CD14-positive monocyte (primary cell): ENCODE results near the gene ITPR2. TPM values are rescaled to one million over a fixed set of nuclear protein-coding genes. Genes with fewer than 3 reads are reported as not detected.

Experiments
- DNase-seq, 3 donors: peaks; one replicate each; pipeline ENCODE4 v3.0.0-alpha.2; 2011 to 2022
- H2AFZ ChIP-seq: 2 replicates; pipeline ENCODE4 v1.6.0; 2012; ENCODE audit warnings: mild to moderate bottlenecking, low read depth, low read length, inconsistent platforms; ENCODE audit not compliant: insufficient read depth, poor library complexity, severe bottlenecking
- H3K27ac ChIP-seq, 2 donors: 1 replicate in 1 of 2; 2 replicates in 1 of 2; pipeline ENCODE4 v1.5.1; 2012 to 2013; ENCODE audit warnings: low read length in 2 of 2, control low read depth in 1 of 2, inconsistent platforms in 1 of 2, low read depth in 1 of 2, mild to moderate bottlenecking in 1 of 2
- H3K27me3 ChIP-seq, 2 donors: one replicate each; pipeline versions ENCODE4 v1.6.0 to v1.6.1; 2011 to 2013; ENCODE audit warnings: low read length in 2 of 2; ENCODE audit not compliant: control insufficient read depth in 2 of 2, insufficient read depth in 2 of 2
- H3K36me3 ChIP-seq, 2 donors: replicated peaks in 1 of 2; 1 replicate in 1 of 2; 2 replicates in 1 of 2; pipeline versions ENCODE4 v1.5.1 to v1.6.1; 2012 to 2013; ENCODE audit warnings: low read length in 2 of 2, control low read depth in 1 of 2, inconsistent platforms in 1 of 2, mild to moderate bottlenecking in 1 of 2; ENCODE audit not compliant: insufficient read depth in 2 of 2, control insufficient read depth in 1 of 2
- H3K4me1 ChIP-seq, 2 donors: 1 replicate in 1 of 2; 2 replicates in 1 of 2; pipeline versions ENCODE4 v1.5.1 to v1.6.1; 2012 to 2013; ENCODE audit warnings: low read length in 2 of 2, control low read depth in 1 of 2, inconsistent platforms in 1 of 2, mild to moderate bottlenecking in 1 of 2, moderate library complexity in 1 of 2; ENCODE audit not compliant: insufficient read depth in 2 of 2, control insufficient read depth in 1 of 2
- H3K4me2 ChIP-seq: replicated peaks from 2 replicates; pipeline ENCODE3; 2012; ENCODE audit warnings: low read length, moderate library complexity, mild to moderate bottlenecking; ENCODE audit not compliant: poor library complexity, severe bottlenecking; ENCODE audit errors: extremely low read depth
- H3K4me3 ChIP-seq, 3 experiments: fragments of 200-600 bp in 1 of 3; sonication (generic) in 1 of 3; replicated peaks in 1 of 3; 1 replicate in 2 of 3; 2 replicates in 1 of 3; pipeline ENCODE4 v1.5.1; 2011 to 2013; ENCODE audit warnings: low read length in 3 of 3, mild to moderate bottlenecking in 3 of 3, control low read depth in 2 of 3, low read depth in 2 of 3, inconsistent platforms in 1 of 3, moderate library complexity in 1 of 3
- H3K79me2 ChIP-seq: 2 replicates; pipeline ENCODE4 v1.6.0; 2012; ENCODE audit warnings: mild to moderate bottlenecking, control low read depth, inconsistent platforms, low read length, moderate library complexity; ENCODE audit not compliant: insufficient read depth
- H3K9ac ChIP-seq: 2 replicates; pipeline ENCODE4 v1.6.0; 2017; ENCODE audit warnings: low read length, mild to moderate bottlenecking; ENCODE audit not compliant: insufficient read depth, poor library complexity, severe bottlenecking
- H3K9me3 ChIP-seq, 2 donors: replicated peaks in 1 of 2; 1 replicate in 1 of 2; 2 replicates in 1 of 2; pipeline versions ENCODE4 v1.5.1 to v1.6.1; 2012 to 2013; ENCODE audit warnings: low read length in 2 of 2, control low read depth in 1 of 2; ENCODE audit not compliant: control insufficient read depth in 1 of 2, insufficient read depth in 1 of 2
- H4K20me1 ChIP-seq: 2 replicates; pipeline ENCODE4 v1.6.0; 2012; ENCODE audit warnings: mild to moderate bottlenecking, low read length, control low read depth, moderate library complexity; ENCODE audit not compliant: insufficient read depth
- H3K27ac Mint-ChIP-seq, 7 donors: one replicate each; pipeline ENCODE4 v1.8.0; 2020; ENCODE audit warnings: mild to moderate bottlenecking in 7 of 7, mixed read lengths in 7 of 7, moderate library complexity in 6 of 7, inconsistent platforms in 2 of 7
- H3K27me3 Mint-ChIP-seq, 3 donors: one replicate each; pipeline ENCODE4 v1.8.0; 2021 to 2022; ENCODE audit warnings: low read depth in 3 of 3, mild to moderate bottlenecking in 3 of 3, mixed read lengths in 3 of 3, moderate library complexity in 3 of 3, inconsistent platforms in 1 of 3
- H3K36me3 Mint-ChIP-seq, 2 donors: one replicate each; pipeline ENCODE4 v1.8.0; 2020; ENCODE audit warnings: mixed read lengths in 2 of 2, inconsistent platforms in 1 of 2, mild to moderate bottlenecking in 1 of 2
- H3K4me1 Mint-ChIP-seq: one replicate; pipeline ENCODE4 v1.8.0; 2020; ENCODE audit warnings: mild to moderate bottlenecking, mixed read lengths
- H3K4me3 Mint-ChIP-seq, 2 donors: one replicate each; pipeline ENCODE4 v1.8.0; 2020; ENCODE audit warnings: mild to moderate bottlenecking in 2 of 2, mixed read lengths in 2 of 2, moderate library complexity in 1 of 2
- H3K9me3 Mint-ChIP-seq, 7 donors: one replicate each; pipeline ENCODE4 v1.8.0; 2020 to 2022; ENCODE audit warnings: mixed read lengths in 7 of 7, mild to moderate bottlenecking in 6 of 7, moderate library complexity in 6 of 7, inconsistent platforms in 2 of 7
- WGBS: methylation state at CpG from one replicate; pipeline ENCODE4 v1.1.5; 2013; ENCODE audit warnings: missing lambda C conversion rate; ENCODE audit not compliant: insufficient coverage; 5-methylcytosine and 5-hydroxymethylcytosine counted together
- intact Hi-C, 2 donors: fragments of 100-400 bp; cut with micrococcal nuclease; formaldehyde crosslinking; loops; one replicate each; pipeline versions ENCODE4 v1.15.0 to v1.15.1; 2023
- polyA plus RNA-seq, 3 donors: library from polyadenylated mRNA; depleted of rRNA in 1 of 3; unstranded in 2 of 3; stranded (reverse) in 1 of 3; fragments of 300-500 nt in 2 of 3; fragments of >200 nt in 1 of 3; fragmentation: Illumina TruSeq in 2 of 3; gene quantifications; 1 replicate in 2 of 3; 2 replicates in 1 of 3; pipeline ENCODE4 v1.2.3, GENCODE V29; 2012 to 2021
- TF ChIP-seq, protein P1 (sequence below): fragments of 200-600 bp; IDR thresholded peaks from one replicate; pipeline ENCODE4 v1.8.0; 2022; ENCODE audit warnings: antibody characterized with exemption, mild to moderate bottlenecking

Gene ITPR2
- polyA plus RNA-seq, 3 donors = 2.7 to 6.4 (median 5.7) TPM

- Histone ChIP-seq H4K20me1 (no peaks in the 10 kb centered on the region), H3K4me3 (no peak overlapping the region), H3K27ac (no peak overlapping the region), H2AFZ (no peak overlapping the region), H3K27me3 (no peaks in the 10 kb centered on the region), H3K79me2 (no peaks in the 10 kb centered on the region), H3K9me3 (no peaks in the 10 kb centered on the region), H3K4me1 (peaks cover 11% of the 10 kb centered on the region in 2 donors), H3K9ac (no peak overlapping the region), H3K4me2 (no peak overlapping the region), H3K36me3 (no peaks in the 10 kb centered on the region)
- peaks cover 0 to 6% (median 2%) of the 10 kb centered on the region in 3 donors for H3K27me3 Mint-ChIP-seq
- H3K36me3 Mint-ChIP-seq = peaks cover 0 to 3% of the 10 kb centered on the region in 2 donors
- H3K27ac Mint-ChIP-seq = no peak overlapping the region
- peaks cover 0 to 2% (median 0%) of the 10 kb centered on the region in 7 donors for H3K9me3 Mint-ChIP-seq
- H3K4me1 Mint-ChIP-seq = peaks cover 14% of the 10 kb centered on the region
- TF ChIP-seq, protein P1, sequence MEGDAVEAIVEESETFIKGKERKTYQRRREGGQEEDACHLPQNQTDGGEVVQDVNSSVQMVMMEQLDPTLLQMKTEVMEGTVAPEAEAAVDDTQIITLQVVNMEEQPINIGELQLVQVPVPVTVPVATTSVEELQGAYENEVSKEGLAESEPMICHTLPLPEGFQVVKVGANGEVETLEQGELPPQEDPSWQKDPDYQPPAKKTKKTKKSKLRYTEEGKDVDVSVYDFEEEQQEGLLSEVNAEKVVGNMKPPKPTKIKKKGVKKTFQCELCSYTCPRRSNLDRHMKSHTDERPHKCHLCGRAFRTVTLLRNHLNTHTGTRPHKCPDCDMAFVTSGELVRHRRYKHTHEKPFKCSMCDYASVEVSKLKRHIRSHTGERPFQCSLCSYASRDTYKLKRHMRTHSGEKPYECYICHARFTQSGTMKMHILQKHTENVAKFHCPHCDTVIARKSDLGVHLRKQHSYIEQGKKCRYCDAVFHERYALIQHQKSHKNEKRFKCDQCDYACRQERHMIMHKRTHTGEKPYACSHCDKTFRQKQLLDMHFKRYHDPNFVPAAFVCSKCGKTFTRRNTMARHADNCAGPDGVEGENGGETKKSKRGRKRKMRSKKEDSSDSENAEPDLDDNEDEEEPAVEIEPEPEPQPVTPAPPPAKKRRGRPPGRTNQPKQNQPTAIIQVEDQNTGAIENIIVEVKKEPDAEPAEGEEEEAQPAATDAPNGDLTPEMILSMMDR = no peak
- no peak overlapping the region for H3K4me3 Mint-ChIP-seq
- DNase-seq = no peak
- intact Hi-C loops = no loop called here
These were observed 474.3 kb downstream of the ITPR2 start for GRCh38 chr12:26358651-26359050.

DNA sequence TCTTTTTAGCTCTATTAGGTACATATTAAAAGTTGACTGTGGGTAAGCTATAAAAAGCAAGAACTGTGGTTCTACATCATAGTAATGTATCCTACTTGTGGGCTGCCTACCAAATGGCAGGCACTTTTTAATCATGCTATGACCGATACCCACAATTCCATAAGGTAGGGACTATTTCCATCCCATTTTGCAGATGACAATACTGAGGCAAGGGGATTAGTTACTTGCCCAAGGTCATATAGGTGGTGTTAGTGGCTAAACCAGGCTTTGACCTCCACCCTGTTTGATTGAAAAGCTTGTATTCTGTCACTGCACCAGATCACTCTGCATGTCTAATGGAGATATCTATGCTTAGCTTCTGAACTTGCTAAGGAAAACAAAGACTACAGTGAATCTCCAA is 485.7 kb downstream of the ITPR2 start:
- H3K4me3 ChIP-seq = no peak overlapping the region
- H3K27ac Mint-ChIP-seq = no peak overlapping the region
- no peak overlapping the region for H3K4me3 Mint-ChIP-seq
- H3K36me3 Mint-ChIP-seq = peaks cover 11% of the 10 kb centered on the region in 2 donors
- H3K9me3 Mint-ChIP-seq = peaks cover 0 to 2% (median 0%) of the 10 kb centered on the region in 7 donors
- no peak overlapping the region for H3K9ac ChIP-seq
- no peak overlapping the region for H3K27ac ChIP-seq
- no peaks in the 10 kb centered on the region for H3K36me3 ChIP-seq
- peaks cover 2 to 3% (median 2%) of the 10 kb centered on the region in 3 donors for H3K27me3 Mint-ChIP-seq
- intact Hi-C loops = no loop called here
- H3K9me3 ChIP-seq = no peaks in the 10 kb centered on the region
- H4K20me1 ChIP-seq = no peaks in the 10 kb centered on the region
- WGBS = no CpG with 5 or more reads among the region's 1 CpG
- peaks cover 3% of the 10 kb centered on the region for H3K4me1 Mint-ChIP-seq
- TF ChIP-seq, protein P1 = no peak
- no peak overlapping the region for H3K4me2 ChIP-seq
- H3K79me2 ChIP-seq = no peaks in the 10 kb centered on the region
- DNase-seq = no peak
- no peaks in the 10 kb centered on the region for H3K4me1 ChIP-seq
- no peak overlapping the region for H2AFZ ChIP-seq
- H3K27me3 ChIP-seq = no peaks in the 10 kb centered on the region
